Measurements from ENCODE around the gene ASIC1.
A peak's percentile ranks its signal among the peaks of the same experiment; 100 is the strongest.
"Not testable (repeated sequence)": the region's sequence is repeated elsewhere in the genome, so short reads cannot be mapped to it uniquely, and the experiment has no call there.

ASIC1 gene

DNA sequence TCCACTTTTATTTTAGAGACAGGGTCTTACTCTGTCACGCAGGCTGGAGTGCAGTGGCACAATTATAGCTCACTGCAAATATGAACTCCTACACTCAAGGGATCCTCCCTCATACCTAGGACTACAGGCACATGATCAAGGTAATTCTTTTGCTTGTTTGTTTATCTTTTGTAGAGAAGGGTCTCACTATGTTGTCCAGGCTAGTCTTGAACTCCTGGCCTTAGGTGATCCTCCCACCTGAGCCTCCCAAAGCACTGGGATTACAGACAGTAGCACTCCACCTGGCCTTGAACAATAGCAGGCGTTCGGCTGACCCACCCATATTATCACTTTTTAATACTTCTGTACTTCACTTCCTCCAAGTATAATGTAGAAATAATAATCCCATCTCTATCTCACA, 30.7 kb upstream of the ASIC1 start:
- DNase-seq = no peak
- no peak overlapping the region for H3K27ac Mint-ChIP-seq

DNA sequence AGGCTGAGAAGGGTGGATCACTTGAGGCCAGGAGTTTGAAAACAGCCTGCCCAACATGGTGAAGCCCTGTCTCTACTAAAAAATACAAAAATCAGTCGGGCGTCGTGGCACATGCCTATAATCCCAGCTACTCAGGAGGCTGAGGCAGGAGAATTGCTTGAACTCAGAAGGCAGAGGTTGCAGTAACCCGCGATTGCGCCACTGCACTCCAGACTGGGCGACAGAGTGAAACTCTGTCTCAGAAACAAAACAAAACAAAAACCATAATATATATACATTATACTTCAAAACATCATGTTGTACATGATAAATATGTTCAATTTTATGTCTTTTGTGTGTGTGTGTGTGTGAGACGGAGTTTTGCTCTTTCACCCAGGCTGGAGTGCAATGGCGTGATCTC, 26.9 kb upstream of the ASIC1 start:
- not testable (repeated sequence) for H3K9me3 Mint-ChIP-seq; DNase-seq; H3K4me3 Mint-ChIP-seq; H3K36me3 Mint-ChIP-seq (ENCODE audit: low read depth); H3K27ac Mint-ChIP-seq; ATAC-seq
- Mint-ChIP-seq H3K27me3 (peaks cover 19% of the 10 kb centered on the region), H3K4me1 (peaks cover 10% of the 10 kb centered on the region)

More for the DNA sequence above, 30.7 kb upstream of the ASIC1 start:
- peaks cover 3% of the 10 kb centered on the region for H3K27me3 Mint-ChIP-seq
- ATAC-seq = no peak
- H3K4me1 Mint-ChIP-seq = peaks cover 25% of the 10 kb centered on the region
- peaks cover 21% of the 10 kb centered on the region for H3K36me3 Mint-ChIP-seq (ENCODE audit: low read depth)
- no peak overlapping the region for H3K4me3 Mint-ChIP-seq
- peaks cover 6% of the 10 kb centered on the region for H3K9me3 Mint-ChIP-seq

DNA sequence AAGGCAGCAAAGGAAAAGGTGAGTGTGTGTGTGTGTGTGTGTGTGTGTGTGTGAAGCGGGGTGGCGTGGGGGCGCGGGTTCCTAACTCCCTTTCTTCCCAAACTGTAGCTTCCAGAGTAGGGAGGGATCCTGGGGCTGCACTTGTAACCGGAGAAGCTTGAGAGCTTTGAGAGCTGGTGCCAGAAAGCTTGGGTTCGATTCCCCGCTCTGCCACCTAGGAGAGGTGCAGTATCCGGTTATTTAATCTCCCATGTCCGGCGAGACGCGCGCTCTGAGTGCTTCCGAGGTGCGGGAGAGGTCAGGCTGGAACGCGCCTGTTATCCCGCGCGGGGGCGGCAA, 24.9 kb upstream of the ASIC1 start:
- H3K4me1 Mint-ChIP-seq = peaks cover 3% of the 10 kb centered on the region
- no peak overlapping the region for H3K4me3 Mint-ChIP-seq
- no peaks in the 10 kb centered on the region for H3K36me3 Mint-ChIP-seq (ENCODE audit: low read depth)
- peaks cover 21% of the 10 kb centered on the region for H3K27me3 Mint-ChIP-seq
- H3K27ac Mint-ChIP-seq = no peak overlapping the region
- H3K9me3 Mint-ChIP-seq = no peaks in the 10 kb centered on the region
- ATAC-seq (no peak), DNase-seq (no peak)

DNA sequence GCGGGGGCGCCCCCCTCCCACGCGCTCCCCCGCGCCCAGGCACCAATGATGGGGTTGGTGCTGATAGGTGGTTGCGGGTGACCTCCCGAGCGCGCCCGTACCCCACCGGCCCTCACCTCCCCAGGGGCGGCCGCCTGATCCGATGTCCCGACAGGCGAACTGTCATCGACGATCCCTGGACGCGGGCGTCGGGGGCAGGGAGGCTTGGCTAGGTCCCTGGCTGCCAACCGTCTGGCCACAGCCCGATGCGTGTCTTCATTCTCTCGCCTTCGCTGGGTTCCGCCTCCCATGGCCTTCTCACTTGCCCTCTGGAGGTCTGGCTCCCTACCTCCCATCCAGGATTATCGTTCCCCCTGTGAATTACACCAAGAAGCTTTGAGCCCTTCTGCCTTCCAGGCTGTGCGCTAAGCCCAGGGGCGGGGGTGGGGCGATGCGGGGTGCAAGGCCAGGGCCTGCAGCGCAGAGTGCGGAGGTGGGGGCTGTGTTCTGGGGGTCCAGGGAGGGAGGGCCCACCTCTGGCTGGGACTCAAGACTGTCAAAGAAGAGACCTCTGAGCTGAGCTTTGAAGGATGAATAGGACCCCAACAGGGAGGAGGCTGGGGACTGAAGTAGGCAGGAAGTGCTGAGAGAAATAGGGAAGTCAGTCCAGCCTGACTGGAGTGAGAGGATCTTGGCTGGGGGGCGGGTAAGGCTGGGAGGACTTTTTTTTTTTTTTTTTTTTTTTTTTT, 24.4 kb upstream of the ASIC1 start:
- Mint-ChIP-seq H3K4me1 (peaks cover 3% of the 10 kb centered on the region), H3K9me3 (no peaks in the 10 kb centered on the region), H3K36me3 (ENCODE audit: low read depth) (no peaks in the 10 kb centered on the region), H3K27ac (no peak overlapping the region), H3K27me3 (peaks cover 21% of the 10 kb centered on the region), H3K4me3 (peak overlapping the region; percentile 42)
- ATAC-seq (no peak), DNase-seq (no peak)

DNA sequence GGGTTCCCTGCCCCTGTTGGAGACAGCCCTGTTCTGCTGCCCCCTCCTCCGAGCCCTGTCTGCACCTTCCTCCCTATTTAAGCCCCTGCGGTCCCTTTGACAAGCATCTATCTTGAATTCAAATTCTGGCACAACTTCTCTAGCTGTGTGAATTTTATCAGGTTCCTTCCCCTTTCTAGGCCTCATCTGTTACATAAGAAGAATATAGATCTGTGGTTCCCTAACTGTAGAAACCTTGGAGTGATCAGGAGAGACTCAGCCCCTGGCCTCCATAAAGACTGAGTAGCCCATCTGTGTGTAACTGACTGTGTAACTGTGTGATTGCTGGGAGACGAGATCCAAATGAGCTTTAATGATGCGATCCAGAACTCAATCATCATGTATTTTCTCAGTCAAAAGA, 19.1 kb upstream of the ASIC1 start:
- ATAC-seq (no peak), DNase-seq (no peak)
- H3K36me3 Mint-ChIP-seq (ENCODE audit: low read depth) = no peaks in the 10 kb centered on the region
- H3K9me3 Mint-ChIP-seq = no peaks in the 10 kb centered on the region
- H3K27ac Mint-ChIP-seq = no peak overlapping the region
- no peak overlapping the region for H3K4me3 Mint-ChIP-seq
- peaks cover 6% of the 10 kb centered on the region for H3K4me1 Mint-ChIP-seq
- peaks cover 8% of the 10 kb centered on the region for H3K27me3 Mint-ChIP-seq

DNA sequence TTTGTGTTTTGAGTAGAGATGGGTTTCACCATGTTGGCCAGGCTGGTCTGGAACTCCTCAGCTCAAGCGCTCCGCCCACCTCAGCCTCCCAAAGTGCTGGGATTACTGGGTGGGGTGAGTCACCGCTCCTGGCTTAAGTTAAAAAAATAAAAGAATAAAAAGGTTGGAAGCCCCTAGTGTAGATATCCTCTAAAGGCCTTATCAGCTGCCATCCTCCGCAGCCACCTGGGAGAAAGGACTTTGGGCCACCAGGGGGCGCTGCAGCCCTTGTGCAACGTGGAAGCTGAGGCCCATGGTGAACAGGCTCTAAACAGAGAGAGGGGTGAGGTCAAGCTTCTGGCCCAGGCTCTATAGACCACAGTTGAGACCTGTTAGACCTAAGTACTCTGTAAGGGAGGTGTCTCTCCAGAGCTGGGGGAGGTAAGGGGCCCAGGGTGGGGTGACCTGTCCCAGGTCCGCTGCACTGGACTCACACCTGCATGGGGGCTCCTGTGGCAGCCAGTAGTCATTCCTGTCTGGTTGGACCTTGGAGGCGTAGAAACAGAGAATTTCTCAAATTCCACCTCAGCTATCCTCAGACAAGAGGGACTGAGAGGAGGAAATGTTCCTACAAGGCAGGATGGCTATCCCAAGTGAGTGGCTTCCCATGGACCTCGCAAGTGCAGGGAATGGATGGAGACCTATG, 18.1 kb upstream of the ASIC1 start:
- DNase-seq = peak; percentile 95
- H3K4me1 Mint-ChIP-seq = peaks cover 6% of the 10 kb centered on the region
- peak; percentile 87 for ATAC-seq
- H3K27me3 Mint-ChIP-seq = peaks cover 8% of the 10 kb centered on the region
- no peak overlapping the region for H3K4me3 Mint-ChIP-seq
- H3K9me3 Mint-ChIP-seq = no peaks in the 10 kb centered on the region
- no peak overlapping the region for H3K27ac Mint-ChIP-seq
- no peaks in the 10 kb centered on the region for H3K36me3 Mint-ChIP-seq (ENCODE audit: low read depth)

DNA sequence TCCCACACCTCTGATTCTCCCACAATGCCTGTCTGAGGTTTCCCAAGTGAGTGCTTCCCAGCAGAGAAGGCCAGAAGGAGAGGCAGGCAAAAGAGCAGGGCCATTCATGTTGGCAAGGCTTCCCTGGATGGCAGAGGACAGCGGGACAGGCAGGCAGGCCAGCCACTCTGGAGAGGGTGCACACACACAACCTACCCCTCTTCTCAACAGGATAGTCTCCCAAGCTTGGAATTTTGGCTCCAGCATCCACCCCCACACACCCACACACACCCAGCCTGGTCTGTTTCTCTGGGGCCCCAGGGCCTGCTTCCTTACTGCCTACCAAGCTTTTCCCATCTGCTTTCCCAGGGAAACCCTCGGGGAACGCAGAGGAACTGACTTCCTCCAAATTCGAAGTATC, 16.7 kb upstream of the ASIC1 start:
- ATAC-seq (no peak), DNase-seq (no peak)
- no peak overlapping the region for H3K27ac Mint-ChIP-seq

DNA sequence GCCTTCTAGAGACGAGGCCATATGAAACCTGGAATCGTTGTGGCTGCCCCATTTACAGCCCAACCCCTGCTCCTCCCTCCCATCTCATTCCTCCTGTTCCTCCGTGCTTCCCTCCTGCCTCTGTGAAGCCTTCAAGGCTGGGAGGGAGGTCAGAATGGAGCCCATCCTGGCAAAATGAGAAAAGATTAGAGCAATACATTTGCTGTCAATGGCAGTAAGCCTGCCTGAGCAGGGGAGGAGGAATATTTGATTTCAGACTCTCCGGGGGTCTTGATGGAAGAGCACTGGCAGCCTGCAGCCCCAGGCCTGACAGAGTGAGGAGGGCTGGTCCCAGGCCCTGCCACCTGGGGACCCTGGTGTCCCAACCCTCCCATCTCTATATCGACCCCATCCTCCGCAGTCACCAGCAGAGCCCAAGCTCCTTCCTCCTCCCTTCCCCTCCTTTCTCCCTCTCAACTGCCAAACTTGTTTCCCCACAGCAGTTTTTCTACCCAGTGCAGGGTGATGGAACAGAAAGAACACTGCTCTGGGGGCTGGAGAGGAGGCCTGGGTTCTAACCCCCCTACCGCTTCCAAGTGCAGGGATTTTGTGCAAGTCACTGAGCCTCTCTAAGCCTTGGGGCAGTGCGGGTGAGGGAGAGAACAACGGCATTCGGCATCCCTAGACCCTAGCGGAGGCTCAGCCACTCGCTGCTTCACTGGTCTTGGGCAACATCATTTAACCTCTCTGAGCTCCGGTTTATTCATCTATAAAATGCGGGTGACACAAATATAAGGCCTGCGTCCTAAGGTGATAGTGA, 16.1 kb upstream of the ASIC1 start:
- Mint-ChIP-seq H3K4me1 (peaks cover 6% of the 10 kb centered on the region), H3K36me3 (ENCODE audit: low read depth) (no peaks in the 10 kb centered on the region), H3K4me3 (no peak overlapping the region), H3K9me3 (no peaks in the 10 kb centered on the region), H3K27me3 (no peaks in the 10 kb centered on the region), H3K27ac (no peak overlapping the region)
- no peak for ATAC-seq
- no peak for DNase-seq

More for the DNA sequence above, 16.7 kb upstream of the ASIC1 start:
- Mint-ChIP-seq H3K27me3 (peaks cover 3% of the 10 kb centered on the region), H3K4me3 (no peak overlapping the region), H3K9me3 (no peaks in the 10 kb centered on the region), H3K4me1 (peaks cover 6% of the 10 kb centered on the region), H3K36me3 (ENCODE audit: low read depth) (no peaks in the 10 kb centered on the region)

DNA sequence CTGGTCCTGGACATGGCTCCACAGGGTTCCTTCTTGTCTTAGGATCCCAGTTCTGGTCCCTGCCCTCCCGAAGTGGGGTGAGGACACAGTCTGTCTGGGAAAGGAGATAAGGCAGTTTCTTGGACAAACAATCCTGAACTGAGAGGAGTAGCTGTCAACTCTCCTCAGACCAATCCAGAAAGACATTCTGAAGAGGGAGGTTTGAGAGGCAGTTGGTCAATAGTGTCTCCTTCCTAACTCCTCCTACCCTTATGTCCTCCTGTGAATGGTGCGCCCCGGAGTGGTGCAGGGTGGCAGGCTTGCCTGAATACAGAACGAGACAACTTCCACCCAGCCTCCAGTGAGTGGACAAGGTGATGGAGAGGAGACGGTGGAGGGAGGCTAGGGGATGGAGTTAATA, 15.4 kb upstream of the ASIC1 start:
- Mint-ChIP-seq H3K36me3 (ENCODE audit: low read depth) (no peaks in the 10 kb centered on the region), H3K4me1 (peaks cover 6% of the 10 kb centered on the region), H3K27ac (no peak overlapping the region), H3K4me3 (no peak overlapping the region), H3K9me3 (no peaks in the 10 kb centered on the region), H3K27me3 (no peaks in the 10 kb centered on the region)
- no peak for DNase-seq
- ATAC-seq = no peak

DNA sequence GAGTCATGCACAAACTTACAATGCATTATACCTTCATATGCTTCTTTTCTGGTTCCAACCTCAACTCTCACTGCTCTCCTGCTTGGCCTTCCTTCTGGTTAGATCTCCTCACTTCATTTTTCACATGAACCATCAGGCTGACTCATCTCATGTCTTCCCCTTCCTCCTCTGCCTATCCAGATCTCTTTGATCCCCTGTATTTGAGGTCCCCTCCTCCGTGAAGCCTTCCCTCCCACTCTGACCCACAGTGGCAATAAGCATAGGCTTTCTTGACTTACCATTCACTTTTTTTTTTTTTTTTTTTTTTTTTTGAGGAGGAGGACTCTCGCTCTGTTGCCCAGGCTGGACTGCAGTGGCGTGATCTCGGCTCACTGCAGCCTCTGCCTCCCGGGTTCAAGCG, 14.7 kb upstream of the ASIC1 start:
- Mint-ChIP-seq H3K4me3 (no peak overlapping the region), H3K27me3 (no peaks in the 10 kb centered on the region), H3K27ac (no peak overlapping the region), H3K36me3 (ENCODE audit: low read depth) (no peaks in the 10 kb centered on the region), H3K4me1 (peaks cover 6% of the 10 kb centered on the region), H3K9me3 (no peaks in the 10 kb centered on the region)
- ATAC-seq (peak; percentile 33), DNase-seq (no peak)

DNA sequence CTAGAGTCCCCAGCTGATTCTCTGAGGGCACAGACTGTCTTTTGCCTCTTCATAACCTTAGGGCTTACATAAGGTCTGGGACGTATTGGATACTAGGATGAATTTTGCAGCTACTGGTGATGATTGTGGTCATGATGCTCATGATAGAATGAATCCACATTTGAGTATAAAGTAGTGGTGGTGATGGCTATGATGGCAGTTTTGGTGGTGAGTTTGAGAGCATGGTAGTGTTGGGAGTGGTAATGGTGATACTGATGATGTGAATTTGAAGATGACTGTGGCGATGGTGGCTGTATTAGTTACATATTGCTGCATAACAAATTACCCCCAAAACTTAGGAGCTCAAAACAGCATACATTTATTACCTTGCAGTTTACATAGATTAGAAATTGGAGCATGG, 14.1 kb upstream of the ASIC1 start:
- ATAC-seq = no peak
- no peak for DNase-seq
- Mint-ChIP-seq H3K4me3 (no peak overlapping the region), H3K9me3 (no peaks in the 10 kb centered on the region), H3K4me1 (peaks cover 6% of the 10 kb centered on the region), H3K27me3 (peaks cover under 1% of the 10 kb centered on the region), H3K36me3 (ENCODE audit: low read depth) (no peaks in the 10 kb centered on the region), H3K27ac (no peak overlapping the region)

DNA sequence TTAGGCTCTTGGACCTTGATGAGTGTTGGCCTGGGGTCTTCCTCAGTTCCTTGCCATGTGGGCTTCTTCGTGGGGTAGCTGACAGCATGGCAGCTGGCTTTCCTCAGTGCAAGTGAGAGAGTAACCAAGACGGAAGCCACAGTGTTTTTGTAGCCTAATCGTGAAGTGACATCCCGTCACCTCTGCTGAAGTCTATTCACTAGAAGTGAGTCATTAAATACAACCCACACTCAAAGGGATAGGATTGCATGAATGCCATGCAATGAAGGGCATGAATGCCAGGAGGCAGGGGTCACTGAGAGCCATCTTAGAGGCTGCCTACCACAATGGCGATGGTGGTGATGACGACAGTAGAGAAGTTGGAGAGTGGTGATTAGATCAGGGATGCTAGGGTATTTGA, 13.5 kb upstream of the ASIC1 start:
- no peak overlapping the region for H3K4me3 Mint-ChIP-seq
- H3K9me3 Mint-ChIP-seq = no peaks in the 10 kb centered on the region
- H3K27me3 Mint-ChIP-seq = peaks cover 6% of the 10 kb centered on the region
- DNase-seq (no peak), ATAC-seq (peak; percentile 10)
- peaks cover 6% of the 10 kb centered on the region for H3K4me1 Mint-ChIP-seq
- H3K27ac Mint-ChIP-seq = no peak overlapping the region
- H3K36me3 Mint-ChIP-seq (ENCODE audit: low read depth) = no peaks in the 10 kb centered on the region

DNA sequence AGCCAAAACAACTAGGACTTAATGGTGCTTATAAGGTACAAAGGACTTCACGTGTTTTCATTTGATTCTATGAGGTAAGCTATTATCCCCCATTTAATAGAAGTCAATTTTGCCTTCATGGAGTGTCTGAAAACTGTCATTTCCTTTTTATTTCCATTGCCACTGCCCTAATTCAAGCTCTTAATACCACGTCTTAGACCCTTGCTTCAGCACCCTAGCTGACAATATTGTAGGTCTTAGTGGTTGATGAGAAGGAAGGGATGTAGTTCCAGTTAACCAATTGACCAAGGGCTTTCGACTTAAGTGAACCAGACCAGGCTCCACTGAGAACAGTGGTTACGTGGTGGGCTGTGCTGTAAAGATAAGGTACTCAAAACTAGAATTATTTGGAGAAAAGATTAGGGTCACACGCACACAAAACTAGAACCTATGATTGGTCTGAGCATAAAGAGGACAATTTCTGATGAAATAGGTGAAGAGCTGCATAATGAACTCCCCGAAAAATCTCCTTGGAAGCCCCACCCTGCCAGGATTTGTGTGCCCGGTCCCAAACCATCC, 9.6 kb upstream of the ASIC1 start:
- no peaks in the 10 kb centered on the region for H3K36me3 Mint-ChIP-seq (ENCODE audit: low read depth)
- no peaks in the 10 kb centered on the region for H3K9me3 Mint-ChIP-seq
- no peak overlapping the region for H3K27ac Mint-ChIP-seq
- DNase-seq (no peak), ATAC-seq (no peak)
- no peak overlapping the region for H3K4me3 Mint-ChIP-seq
- H3K27me3 Mint-ChIP-seq = peaks cover 38% of the 10 kb centered on the region
- no peaks in the 10 kb centered on the region for H3K4me1 Mint-ChIP-seq

DNA sequence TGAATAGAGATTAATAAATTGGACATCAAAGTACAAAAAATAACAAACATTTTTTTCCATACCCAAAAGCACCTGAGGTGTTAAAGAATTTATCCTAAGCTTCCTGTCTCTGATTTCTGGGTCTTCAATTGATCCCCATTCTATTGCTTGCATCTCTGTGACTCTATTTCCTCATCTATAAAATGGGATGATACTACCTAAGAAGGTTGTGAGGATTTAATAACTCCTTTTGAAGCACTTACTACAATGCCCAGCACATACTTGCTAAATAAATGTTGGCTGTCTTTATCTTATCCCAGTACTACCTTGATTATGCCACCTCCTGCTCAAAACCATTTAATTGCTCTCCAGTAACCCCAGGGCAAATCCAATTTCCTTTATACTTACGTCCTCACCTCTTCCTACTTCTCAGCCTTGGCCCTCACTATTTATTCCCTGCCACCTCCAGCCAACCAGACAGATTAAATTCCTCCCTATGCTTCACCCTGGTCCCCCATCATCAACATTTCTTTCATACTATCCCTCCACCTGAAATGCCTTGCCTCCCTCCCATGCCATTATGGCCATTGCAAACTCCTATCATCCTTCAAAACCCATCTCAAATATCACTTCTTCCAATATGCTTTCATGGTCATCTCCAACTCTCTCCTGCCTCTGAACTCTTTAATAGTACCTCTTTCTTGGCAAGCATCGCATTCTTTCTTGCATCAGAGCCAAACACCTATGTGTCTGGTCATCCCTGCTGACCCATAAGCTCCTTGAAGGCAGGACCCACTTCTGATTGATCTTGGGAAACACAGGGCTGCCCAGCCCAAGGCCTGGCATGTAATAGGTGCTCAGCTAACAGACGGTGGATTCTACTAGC, 7.9 kb upstream of the ASIC1 start:
- no peak overlapping the region for H3K27ac Mint-ChIP-seq
- peaks cover 46% of the 10 kb centered on the region for H3K27me3 Mint-ChIP-seq
- no peaks in the 10 kb centered on the region for H3K9me3 Mint-ChIP-seq

More for the DNA sequence above, 7.9 kb upstream of the ASIC1 start:
- no peak overlapping the region for H3K4me3 Mint-ChIP-seq
- ATAC-seq = no peak
- no peaks in the 10 kb centered on the region for H3K4me1 Mint-ChIP-seq
- H3K36me3 Mint-ChIP-seq (ENCODE audit: low read depth) = no peaks in the 10 kb centered on the region
- no peak for DNase-seq
